SK-N-SH (cell line): ENCODE data around the gene MAP4K1.

Experiments
- CTCF ChIP-seq: fragments of 200-600 bp; sonication (generic); IDR thresholded peaks from 2 replicates; pipeline ENCODE4 v1.6.1; 2017; ENCODE audit warnings: antibody characterized with exemption, mild to moderate bottlenecking, moderate library complexity
- ELF1 ChIP-seq: IDR thresholded peaks from 2 replicates; pipeline ENCODE4 v1.4.0; 2012
- EP300 ChIP-seq, 2 experiments: IDR thresholded peaks; 2 replicates each; pipeline versions ENCODE4 v1.4.0 to v1.6.1; 2012; ENCODE audit warnings: borderline replicate concordance in 1 of 2, low read depth in 1 of 2, low read length in 1 of 2
- MAX ChIP-seq: IDR thresholded peaks from 2 replicates; pipeline ENCODE4 v1.4.0; 2012; ENCODE audit warnings: low read depth
- NRF1 ChIP-seq: IDR thresholded peaks from 2 replicates; pipeline ENCODE4 v1.6.1; 2012; ENCODE audit warnings: low read depth, mild to moderate bottlenecking, low read length
- RCOR1 ChIP-seq: fragments of 150-350 bp; IDR thresholded peaks from 2 replicates; pipeline ENCODE4 v1.6.1; 2017; ENCODE audit warnings: antibody characterized with exemption, low read length
- SIN3A ChIP-seq: IDR thresholded peaks from 2 replicates; pipeline ENCODE4 v1.6.1; 2012; ENCODE audit warnings: low read depth, mild to moderate bottlenecking, low read length, moderate library complexity, borderline replicate concordance
- TAF1 ChIP-seq: IDR thresholded peaks from 2 replicates; pipeline ENCODE4 v1.6.1; 2012; ENCODE audit warnings: low read depth, mild to moderate bottlenecking, low read length, moderate library complexity, borderline replicate concordance

GRCh38 chr19:38597075-38597474 lies 20.7 kb downstream of the MAP4K1 start:
- TF ChIP-seq CTCF (no peak), NRF1 (no peak), MAX (no peak), RCOR1 (no peak), EP300 (IDR thresholded peaks at IDR 0.05; ENCODE audit: borderline replicate concordance in 1 of 2, low read depth in 1 of 2, low read length in 1 of 2) (no peak), SIN3A (no peak), ELF1 (no peak), TAF1 (no peak)
